Measurements from ENCODE around the gene TPST2.

TPST2 gene

DNA sequence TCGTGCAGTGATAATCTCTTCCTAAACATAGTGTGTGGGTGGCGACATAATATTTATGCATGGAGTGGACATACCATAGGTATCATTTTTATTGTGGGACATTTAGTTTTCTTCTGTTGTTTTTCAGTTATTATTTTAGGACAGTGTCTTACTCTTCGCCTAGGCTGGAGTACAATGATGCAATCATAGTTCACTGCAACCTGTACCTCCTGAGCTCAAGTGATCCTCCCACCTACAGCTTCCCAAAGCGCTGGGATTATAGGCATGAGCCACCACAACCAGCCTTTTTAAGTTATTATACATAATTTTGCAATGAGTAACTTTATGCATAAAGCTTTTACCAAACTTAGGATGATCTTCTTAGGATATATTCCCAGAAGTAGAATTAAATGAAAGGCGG, 103.5 kb downstream of the TPST2 start:
- no peak for DNase-seq

DNA sequence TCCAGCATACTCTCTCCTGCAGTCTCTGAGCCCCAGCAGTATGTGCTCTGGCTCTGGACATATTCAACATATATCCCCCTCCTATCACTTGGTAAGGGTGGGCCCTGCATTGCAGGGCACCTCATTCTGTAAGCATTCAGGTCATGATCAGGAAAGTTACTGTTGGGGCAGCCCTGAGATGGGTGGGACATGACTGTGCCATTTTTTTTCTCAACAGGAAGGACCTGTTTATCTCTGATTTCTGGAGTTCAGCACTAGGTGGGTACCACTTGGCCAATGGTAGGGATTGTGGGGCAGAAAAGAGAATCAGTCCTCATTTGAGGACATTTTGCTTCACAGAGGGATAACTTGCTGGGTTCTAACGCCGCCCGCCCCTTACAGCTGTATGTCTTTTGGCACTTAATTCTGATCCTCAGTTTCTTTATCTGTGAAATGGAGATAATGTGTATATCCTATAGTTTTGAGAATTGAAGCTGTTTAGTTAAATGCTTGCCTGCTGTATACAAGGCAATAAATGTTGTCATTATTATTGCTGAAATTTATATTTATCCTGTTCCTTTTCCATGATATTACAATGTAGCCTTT, 104.0 kb downstream of the TPST2 start:
- DNase-seq = no peak

DNA sequence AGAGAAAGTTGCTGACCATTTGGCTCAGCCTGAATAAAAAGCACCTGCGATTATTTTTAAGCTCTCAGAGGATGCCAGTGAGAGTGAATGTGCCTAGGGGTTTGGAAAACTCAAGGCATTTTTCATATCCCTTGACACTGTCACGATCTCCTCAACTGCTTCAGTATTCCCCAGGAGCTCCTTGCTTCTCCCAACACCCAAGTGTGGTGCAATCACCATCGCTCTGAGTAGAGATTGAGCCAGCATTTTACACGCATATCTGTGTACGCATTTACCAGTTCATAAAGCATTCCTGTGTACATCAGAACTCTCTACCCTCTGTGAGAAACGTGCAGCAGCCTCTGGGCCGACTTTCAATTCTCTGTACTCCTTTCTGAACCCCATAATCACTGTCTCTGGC, 104.9 kb downstream of the TPST2 start:
- no peak for DNase-seq

DNA sequence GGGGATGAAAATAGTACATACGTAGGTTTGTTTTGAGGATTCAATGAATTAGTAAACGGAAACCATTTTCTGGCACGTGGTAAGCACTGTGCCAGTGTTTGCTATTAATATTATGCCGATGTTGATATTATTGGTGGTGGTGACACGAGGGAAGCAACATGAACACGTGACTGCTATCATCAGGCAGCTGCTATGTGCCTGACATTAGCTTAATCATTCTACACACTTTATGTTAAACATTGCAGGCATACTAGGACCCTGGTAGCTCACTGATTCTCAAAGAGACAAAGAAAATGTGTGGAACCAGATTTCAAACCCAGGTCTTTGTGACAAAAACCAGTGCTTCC, 105.6 kb downstream of the TPST2 start:
- DNase-seq = no peak

DNA sequence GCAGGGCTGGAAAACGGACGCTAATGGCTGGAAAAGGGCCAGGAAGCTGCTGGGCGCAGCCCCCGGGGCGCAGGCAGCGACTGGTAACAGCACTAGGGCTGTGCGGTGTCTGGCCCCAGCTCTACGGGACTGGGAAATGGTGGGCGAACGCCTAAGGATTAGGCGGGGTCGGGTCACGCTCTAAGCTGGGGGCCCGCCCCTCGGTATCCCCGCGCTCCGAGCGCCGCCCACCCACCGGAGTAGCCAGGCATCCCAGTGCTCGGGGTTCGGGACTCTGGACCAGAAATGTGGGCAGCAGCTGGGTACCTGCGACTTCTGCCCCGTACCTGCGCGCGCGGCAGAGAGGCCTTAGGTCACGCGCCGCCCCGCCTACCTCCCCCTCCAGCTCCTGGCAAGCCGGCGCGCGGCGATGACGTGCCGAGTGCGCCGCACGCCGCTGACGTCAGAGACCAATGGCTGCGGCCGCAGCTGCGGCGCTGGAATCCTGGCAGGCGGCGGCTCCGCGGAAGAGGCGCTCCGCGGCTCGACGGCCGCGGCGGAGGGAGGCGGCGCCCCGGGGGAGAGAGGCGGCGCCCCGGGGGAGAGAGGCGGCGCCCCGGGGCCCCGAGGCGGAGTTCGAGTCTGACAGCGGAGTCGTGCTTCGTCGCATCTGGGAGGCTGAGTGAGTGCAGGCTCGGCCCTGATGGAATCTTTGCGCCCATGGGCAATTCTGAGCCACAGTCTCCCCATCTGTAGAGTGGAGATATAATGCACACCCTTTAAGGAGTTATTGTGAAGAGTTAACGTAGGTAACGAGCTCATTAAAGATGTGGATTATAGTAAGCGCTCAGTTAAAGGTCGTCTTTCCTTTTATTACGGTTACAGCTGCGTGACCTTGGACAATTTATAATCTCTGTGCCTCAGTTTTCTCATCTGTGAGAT, 106.2 kb downstream of the TPST2 start, which contains the start of the genes HPS4 and SRRD:
HPS4 (minus strand) TSS at position 345 of the 921 bp plus-strand sequence. CDS start 2,021 bp downstream, outside the sequence.
SRRD (plus strand) TSS at position 439 of the 921 bp plus-strand sequence; CDS start at position 453, 14 bp downstream.
- DNase-seq = peak; percentile 96

DNA sequence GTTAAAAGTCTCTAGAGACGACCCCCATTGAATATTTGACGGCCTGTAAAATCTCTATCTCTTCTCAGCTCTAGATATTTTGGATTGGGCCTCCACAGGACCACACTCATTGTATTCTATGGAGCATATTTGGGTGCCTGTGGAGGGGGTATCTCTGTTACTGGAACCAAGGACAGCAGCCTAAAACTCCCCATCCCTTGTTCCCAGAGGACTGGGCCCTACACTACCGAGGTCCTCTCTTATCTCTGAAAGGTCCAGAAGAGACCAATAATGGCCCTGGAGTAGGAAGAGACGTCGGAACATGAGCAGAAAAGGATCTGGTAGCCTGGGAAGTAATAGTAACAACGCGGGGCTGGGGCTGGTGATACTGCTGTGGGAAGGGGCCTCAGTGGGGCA, 106.9 kb downstream of the TPST2 start:
- no peak for DNase-seq

DNA sequence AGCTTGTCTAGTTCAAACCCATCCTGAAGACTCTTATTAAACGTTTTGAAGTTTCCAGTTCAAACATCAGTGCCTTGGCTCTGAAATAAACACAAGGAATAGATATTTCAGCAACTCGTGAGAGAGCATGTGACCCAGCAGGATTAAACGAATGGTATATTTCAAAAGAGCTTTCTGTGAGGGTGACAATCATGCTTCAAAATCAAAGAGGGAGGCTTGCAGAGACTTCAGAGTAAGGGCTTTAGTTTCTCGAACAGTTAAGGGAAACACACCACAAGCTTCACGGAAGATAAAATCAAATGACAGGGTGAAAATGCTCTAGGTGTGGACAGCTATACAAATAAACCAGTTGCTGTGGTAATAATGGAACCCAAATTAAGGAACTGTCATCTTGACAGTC, 107.8 kb downstream of the TPST2 start:
- DNase-seq = no peak

GRCh38 chr22:26481694-26482093, 108.2 kb downstream of the TPST2 start:
- DNase-seq = no peak

- DNase-seq = no peak
These were observed 108.7 kb downstream of the TPST2 start for GRCh38 chr22:26481112-26481693.

- no peak for DNase-seq
These were observed 109.4 kb downstream of the TPST2 start for GRCh38 chr22:26480611-26480932.

DNA sequence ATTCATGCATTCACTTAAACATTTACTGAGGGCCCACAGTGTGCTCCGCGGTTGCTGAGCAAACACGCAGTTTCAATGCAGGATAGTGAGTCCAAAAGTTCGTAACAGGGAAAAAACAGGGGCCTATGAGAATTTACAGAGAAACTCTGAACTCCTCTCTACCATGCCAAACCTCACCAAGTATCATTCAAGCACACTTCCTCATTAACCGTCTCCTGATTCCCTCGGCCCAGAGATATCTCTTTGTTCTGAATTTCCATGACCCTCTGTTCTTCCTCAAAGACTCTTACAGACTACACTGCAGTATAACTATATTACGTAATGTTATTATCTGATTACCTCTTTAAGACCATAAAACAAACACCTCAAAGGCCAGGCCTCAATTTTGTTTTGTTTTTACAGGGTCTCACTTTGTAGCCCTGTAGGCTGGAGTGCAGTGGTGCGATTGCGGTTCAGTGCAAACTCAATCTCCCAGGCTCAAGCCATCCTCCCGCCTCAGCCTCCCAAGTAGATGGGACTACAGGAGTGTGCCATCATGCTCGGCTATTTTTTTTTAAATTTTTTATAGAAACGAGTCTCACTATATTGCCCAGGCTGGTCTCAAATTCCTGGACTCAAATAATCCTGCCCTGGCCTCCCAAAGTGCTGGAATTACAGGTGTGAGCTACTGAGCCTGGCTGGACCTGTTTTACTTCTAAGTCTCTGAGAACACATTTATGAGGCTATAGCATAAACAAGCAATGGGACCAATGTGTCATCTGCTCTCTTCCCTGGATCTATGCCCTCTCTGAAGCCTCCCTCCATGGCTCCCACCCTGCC, 109.9 kb downstream of the TPST2 start:
- DNase-seq = no peak

DNA sequence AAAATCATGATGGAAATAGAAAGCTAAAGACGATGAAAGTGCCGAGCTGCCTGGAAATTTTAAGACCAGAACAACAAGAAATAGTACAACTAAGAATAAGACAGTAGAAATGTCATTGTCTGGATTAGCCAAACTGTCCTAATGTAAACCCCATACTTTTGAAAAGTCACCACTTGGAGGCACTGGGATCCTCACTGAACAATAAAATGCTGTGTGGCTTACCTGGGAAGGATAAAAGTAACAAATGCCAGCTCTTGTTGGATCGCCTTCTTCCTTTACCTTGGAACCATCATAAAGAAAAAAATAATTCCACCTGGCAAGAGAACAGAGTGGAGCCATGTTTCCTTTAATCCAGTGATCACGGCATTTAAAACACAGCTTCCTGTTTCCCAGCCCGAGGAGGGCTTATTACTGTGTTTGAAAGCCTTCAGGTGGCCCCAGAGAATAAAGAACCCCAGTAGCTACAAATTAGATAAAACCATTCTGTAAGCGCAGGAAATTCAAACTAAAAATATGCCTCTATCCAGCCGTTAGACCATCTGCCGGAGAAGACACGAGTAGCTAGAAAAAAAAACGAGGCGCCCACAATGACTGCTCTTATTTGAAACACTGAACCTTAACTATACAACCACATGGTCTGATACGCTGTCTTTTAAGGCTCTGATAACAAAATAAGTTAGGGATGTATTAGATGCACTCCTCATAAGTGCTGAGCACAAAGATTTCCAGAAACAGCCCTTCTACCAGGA, 110.7 kb downstream of the TPST2 start:
- no peak for DNase-seq

- DNase-seq = no peak
These were observed 112.6 kb downstream of the TPST2 start for GRCh38 chr22:26477341-26477731.

DNA sequence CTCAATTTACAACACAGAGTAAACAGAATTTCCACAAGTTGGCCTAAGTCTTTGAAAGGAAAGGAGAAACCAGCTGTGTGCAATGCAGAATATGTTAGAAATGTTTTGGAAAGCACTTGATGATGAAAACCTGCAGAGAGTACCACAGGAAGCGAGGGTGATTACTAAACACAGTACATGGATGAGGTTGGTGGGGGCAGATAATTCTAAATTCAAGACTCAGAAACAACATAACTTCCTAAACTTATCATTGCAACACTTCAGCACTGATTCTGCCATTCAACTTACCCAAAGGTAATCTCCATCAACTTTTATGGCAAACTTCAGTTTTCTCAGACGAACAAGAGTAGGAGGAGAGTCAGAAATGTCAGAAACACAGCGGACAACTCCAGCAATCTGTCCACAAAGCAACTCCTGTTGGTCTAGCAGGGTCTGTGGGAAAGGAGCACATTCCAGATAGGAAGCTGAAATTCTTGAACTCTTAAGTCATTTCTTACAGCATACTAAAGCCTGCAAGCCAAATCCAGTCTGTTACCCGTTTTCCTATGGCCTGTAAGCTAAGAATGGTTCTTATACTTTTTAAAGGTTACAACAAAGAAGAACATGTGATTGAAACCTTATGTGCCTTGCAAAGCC, 113.1 kb downstream of the TPST2 start:
- DNase-seq = no peak

- no peak for DNase-seq
These were observed 115.2 kb downstream of the TPST2 start for GRCh38 chr22:26474682-26475081.
